Measurements from ENCODE around the gene DMWD.

The DMWD gene

GRCh38 chr19:45782820-45783785 lies 9.5 kb downstream of the DMWD start:
- H3K4me1 Mint-ChIP-seq, result peaks cover 19% of the 10 kb centered on the region
- H3K27me3 Mint-ChIP-seq, result peaks cover 12% of the 10 kb centered on the region
- no peaks in the 10 kb centered on the region for H3K9me3 Mint-ChIP-seq
- peaks cover 14% of the 10 kb centered on the region for H3K36me3 Mint-ChIP-seq
- H3K4me3 Mint-ChIP-seq, result no peak overlapping the region
- no peak overlapping the region for H3K27ac Mint-ChIP-seq

- Mint-ChIP-seq H3K27ac (no peak within 1 kb of the TSS), H3K9me3 (no peaks in the 10 kb centered on the region), H3K4me3 (no peak within 1 kb of the TSS), H3K27me3 (peaks cover 12% of the 10 kb centered on the region), H3K4me1 (peaks cover 19% of the 10 kb centered on the region), H3K36me3 (peaks cover 8% of the 10 kb centered on the region)
These were observed 10.4 kb downstream of the DMWD start, which contains the start of gene DMPK for GRCh38 chr19:45782162-45782691. Gene DMPK, minus strand, starts transcription at chr19:45782490. Its CDS starts 138 bp downstream, at chr19:45782352.

GRCh38 chr19:45781214-45782161 lies 11.2 kb downstream of the DMWD start:
- no peaks in the 10 kb centered on the region for H3K9me3 Mint-ChIP-seq
- no peak overlapping the region for H3K4me3 Mint-ChIP-seq
- H3K36me3 Mint-ChIP-seq, result peaks cover 6% of the 10 kb centered on the region
- H3K27me3 Mint-ChIP-seq, result peaks cover 12% of the 10 kb centered on the region
- H3K4me1 Mint-ChIP-seq, result peaks cover 19% of the 10 kb centered on the region
- no peak overlapping the region for H3K27ac Mint-ChIP-seq

GRCh38 chr19:45780448-45781213 lies 12.0 kb downstream of the DMWD start:
- Mint-ChIP-seq H3K4me3 (no peak overlapping the region), H3K36me3 (peaks cover 4% of the 10 kb centered on the region), H3K27ac (no peak overlapping the region), H3K9me3 (no peaks in the 10 kb centered on the region), H3K27me3 (peaks cover 12% of the 10 kb centered on the region), H3K4me1 (peaks cover 19% of the 10 kb centered on the region)

- peaks cover 4% of the 10 kb centered on the region for H3K36me3 Mint-ChIP-seq
- H3K4me1 Mint-ChIP-seq, result peaks cover 19% of the 10 kb centered on the region
- peaks cover 12% of the 10 kb centered on the region for H3K27me3 Mint-ChIP-seq
- H3K4me3 Mint-ChIP-seq, result no peak overlapping the region
- H3K27ac Mint-ChIP-seq, result no peak overlapping the region
- no peaks in the 10 kb centered on the region for H3K9me3 Mint-ChIP-seq
These were observed 12.5 kb downstream of the DMWD start for GRCh38 chr19:45780146-45780447.

GRCh38 chr19:45779231-45780145 lies 13.2 kb downstream of the DMWD start:
- Mint-ChIP-seq H3K27ac (peak overlapping the region; percentile 82), H3K4me1 (peaks cover 19% of the 10 kb centered on the region), H3K9me3 (no peaks in the 10 kb centered on the region)

GRCh38 chr19:45778010-45778661 lies 14.5 kb downstream of the DMWD start:
- Mint-ChIP-seq H3K9me3 (no peaks in the 10 kb centered on the region), H3K4me1 (peaks cover 19% of the 10 kb centered on the region), H3K36me3 (peaks cover 4% of the 10 kb centered on the region), H3K4me3 (peak overlapping the region; percentile 51), H3K27me3 (peaks cover 12% of the 10 kb centered on the region), H3K27ac (no peak overlapping the region)

More at GRCh38 chr19:45779231-45780145, 13.2 kb downstream of the DMWD start:
- H3K4me3 Mint-ChIP-seq, result peak overlapping the region; percentile 81
- peaks cover 12% of the 10 kb centered on the region for H3K27me3 Mint-ChIP-seq
- peaks cover 4% of the 10 kb centered on the region for H3K36me3 Mint-ChIP-seq

- no peak overlapping the region for H3K4me3 Mint-ChIP-seq
- H3K4me1 Mint-ChIP-seq, result peaks cover 19% of the 10 kb centered on the region
- peaks cover 12% of the 10 kb centered on the region for H3K27me3 Mint-ChIP-seq
- H3K9me3 Mint-ChIP-seq, result no peaks in the 10 kb centered on the region
- peaks cover 4% of the 10 kb centered on the region for H3K36me3 Mint-ChIP-seq
- no peak overlapping the region for H3K27ac Mint-ChIP-seq
These were observed 15.2 kb downstream of the DMWD start for GRCh38 chr19:45777395-45777961.

GRCh38 chr19:45774765-45775164 lies 17.9 kb downstream of the DMWD start:
- Mint-ChIP-seq H3K36me3 (peaks cover 4% of the 10 kb centered on the region), H3K4me1 (peaks cover 19% of the 10 kb centered on the region), H3K4me3 (no peak overlapping the region), H3K27me3 (peaks cover 8% of the 10 kb centered on the region), H3K27ac (no peak overlapping the region), H3K9me3 (no peaks in the 10 kb centered on the region)

- H3K27me3 Mint-ChIP-seq, result no peaks in the 10 kb centered on the region
- H3K27ac Mint-ChIP-seq, result no peak overlapping the region
- no peak overlapping the region for H3K4me3 Mint-ChIP-seq
- H3K36me3 Mint-ChIP-seq, result no peaks in the 10 kb centered on the region
- H3K4me1 Mint-ChIP-seq, result peaks cover 6% of the 10 kb centered on the region
- H3K9me3 Mint-ChIP-seq, result no peaks in the 10 kb centered on the region
These were observed 19.3 kb downstream of the DMWD start for GRCh38 chr19:45773384-45773783.

GRCh38 chr19:45772912-45773311 lies 19.7 kb downstream of the DMWD start:
- Mint-ChIP-seq H3K36me3 (no peaks in the 10 kb centered on the region), H3K9me3 (no peaks in the 10 kb centered on the region), H3K27me3 (no peaks in the 10 kb centered on the region), H3K4me1 (peaks cover 5% of the 10 kb centered on the region), H3K4me3 (no peak overlapping the region), H3K27ac (no peak overlapping the region)

GRCh38 chr19:45772130-45772840 lies 20.4 kb downstream of the DMWD start:
- no peak overlapping the region for H3K4me3 Mint-ChIP-seq
- no peaks in the 10 kb centered on the region for H3K27me3 Mint-ChIP-seq
- peaks cover 5% of the 10 kb centered on the region for H3K4me1 Mint-ChIP-seq
- peak overlapping the region; percentile 14 for H3K27ac Mint-ChIP-seq
- no peaks in the 10 kb centered on the region for H3K36me3 Mint-ChIP-seq
- no peaks in the 10 kb centered on the region for H3K9me3 Mint-ChIP-seq

Data from activated naive CD4-positive, alpha-beta T cell treated with anti-CD3 and anti-CD28 coated beads, Interleukin-2, amount 50 U/mL, for 24 hours (primary cell).